Esophagus squamous epithelium (tissue), 5 donors: ENCODE data around the gene TCERG1. TPM values are rescaled to one million over a fixed set of nuclear protein-coding genes. Genes with fewer than 3 reads are reported as not detected.

ENCODE experiments used
- DNase-seq: peaks from one replicate; lab custom pipeline; 2025; lab: John Stamatoyannopoulos, UW
- H3K27ac ChIP-seq, 4 donors: fragments of 200-600 bp; sonication (generic); one replicate each; pipeline ENCODE4 v1.5.1; 2016 to 2019; ENCODE audit warnings: mild to moderate bottlenecking in 1 of 4
- H3K27me3 ChIP-seq, 4 donors: fragments of 200-600 bp; sonication (generic); 1 replicate in 3 of 4; 2 replicates in 1 of 4; pipeline versions ENCODE4 v1.5.1 to v1.6.0; 2017 to 2021; ENCODE audit warnings: antibody characterized with exemption in 1 of 4
- H3K36me3 ChIP-seq, 3 donors: fragments of 200-600 bp; sonication (generic); one replicate each; pipeline ENCODE4 v1.5.1; 2016 to 2019
- H3K4me1 ChIP-seq, 3 donors: fragments of 200-600 bp; sonication (generic); one replicate each; pipeline ENCODE4 v1.5.1; 2017 to 2019
- H3K4me3 ChIP-seq, 4 donors: fragments of 200-600 bp; sonication (generic); 1 replicate in 3 of 4; 2 replicates in 1 of 4; pipeline ENCODE4 v1.5.1; 2016 to 2019; ENCODE audit warnings: mild to moderate bottlenecking in 2 of 4, moderate library complexity in 1 of 4
- H3K9me3 ChIP-seq, 3 donors: fragments of 200-600 bp; sonication (generic); one replicate each; pipeline ENCODE4 v1.5.1; 2016 to 2019
- POLR2A ChIP-seq, 4 donors: fragments of 450-650 bp; IDR thresholded peaks; one replicate each; pipeline ENCODE4 v1.6.1; 2017; ENCODE audit warnings: antibody characterized with exemption in 4 of 4, mild to moderate bottlenecking in 4 of 4, moderate library complexity in 3 of 4
- WGBS, 2 donors: methylation state at CpG; one replicate each; pipeline ENCODE4 v1.1.5; 2018; 5-methylcytosine and 5-hydroxymethylcytosine counted together
- intact Hi-C: fragments of 100-400 bp; cut with DNase I; formaldehyde crosslinking; loops from one replicate; pipeline ENCODE4 v1.15.0; 2022
- total RNA-seq, 4 donors: library from RNA; depleted of rRNA; stranded (reverse); fragments of >200 nt; gene quantifications; one replicate each; pipeline ENCODE4 v1.1.0, GENCODE V29; 2016
- TF ChIP-seq, protein P1 (sequence below), 6 experiments: fragments of 450-650 bp in 4 of 6; fragments of 200-600 bp in 2 of 6; sonication (generic) in 2 of 6; IDR thresholded peaks; one replicate each; pipeline ENCODE4 v1.5.1; 2016 to 2019; ENCODE audit warnings: antibody characterized with exemption in 6 of 6, mild to moderate bottlenecking in 4 of 6, moderate library complexity in 4 of 6
- donor health status: DM: yes; HTN: yes; CAD: no.

Gene TCERG1
- total RNA-seq, 4 donors from 2014 or later, result 43.4 to 92.7 (median 68.9) TPM

DNA sequence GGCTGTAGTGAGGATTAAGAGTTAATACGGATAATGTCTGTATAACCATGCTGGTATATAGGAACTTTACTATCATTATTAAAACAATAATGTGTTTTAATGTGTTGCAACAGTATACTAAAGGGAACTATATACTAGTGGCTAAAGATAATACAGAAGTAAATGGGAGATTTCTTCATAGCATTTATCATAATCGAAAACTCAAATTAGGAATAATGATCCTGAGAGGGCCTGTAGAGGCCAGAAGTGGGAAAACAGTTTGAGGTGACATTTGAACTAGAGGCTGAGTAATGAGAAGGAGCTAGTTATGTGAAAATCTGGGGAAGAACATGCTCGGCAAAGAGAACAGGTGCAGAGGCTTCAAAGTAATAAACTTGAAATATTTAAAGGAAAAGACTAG, 2.9 kb downstream of the TCERG1 start:
- intact Hi-C loops, result no loop called here
- Histone ChIP-seq H3K27ac (no peak overlapping the region), H3K9me3 (no peaks in the 10 kb centered on the region), H3K4me1 (peaks cover 17 to 47% (median 19%) of the 10 kb centered on the region in 3 donors), H3K4me3 (no peak overlapping the region), H3K27me3 (no peaks in the 10 kb centered on the region), H3K36me3 (peaks cover 0 to 7% (median 0%) of the 10 kb centered on the region in 3 donors)
- DNase-seq, result no peak
- 55 to 74% methylated on average over 3 of the region's 3 CpGs for whole genome bisulfite sequencing, 2 donors
- no peak for TF ChIP-seq POLR2A (IDR thresholded peaks at IDR 0.05)
- TF ChIP-seq, protein P1, sequence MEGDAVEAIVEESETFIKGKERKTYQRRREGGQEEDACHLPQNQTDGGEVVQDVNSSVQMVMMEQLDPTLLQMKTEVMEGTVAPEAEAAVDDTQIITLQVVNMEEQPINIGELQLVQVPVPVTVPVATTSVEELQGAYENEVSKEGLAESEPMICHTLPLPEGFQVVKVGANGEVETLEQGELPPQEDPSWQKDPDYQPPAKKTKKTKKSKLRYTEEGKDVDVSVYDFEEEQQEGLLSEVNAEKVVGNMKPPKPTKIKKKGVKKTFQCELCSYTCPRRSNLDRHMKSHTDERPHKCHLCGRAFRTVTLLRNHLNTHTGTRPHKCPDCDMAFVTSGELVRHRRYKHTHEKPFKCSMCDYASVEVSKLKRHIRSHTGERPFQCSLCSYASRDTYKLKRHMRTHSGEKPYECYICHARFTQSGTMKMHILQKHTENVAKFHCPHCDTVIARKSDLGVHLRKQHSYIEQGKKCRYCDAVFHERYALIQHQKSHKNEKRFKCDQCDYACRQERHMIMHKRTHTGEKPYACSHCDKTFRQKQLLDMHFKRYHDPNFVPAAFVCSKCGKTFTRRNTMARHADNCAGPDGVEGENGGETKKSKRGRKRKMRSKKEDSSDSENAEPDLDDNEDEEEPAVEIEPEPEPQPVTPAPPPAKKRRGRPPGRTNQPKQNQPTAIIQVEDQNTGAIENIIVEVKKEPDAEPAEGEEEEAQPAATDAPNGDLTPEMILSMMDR (IDR thresholded peaks at IDR 0.05), result no peak

DNA sequence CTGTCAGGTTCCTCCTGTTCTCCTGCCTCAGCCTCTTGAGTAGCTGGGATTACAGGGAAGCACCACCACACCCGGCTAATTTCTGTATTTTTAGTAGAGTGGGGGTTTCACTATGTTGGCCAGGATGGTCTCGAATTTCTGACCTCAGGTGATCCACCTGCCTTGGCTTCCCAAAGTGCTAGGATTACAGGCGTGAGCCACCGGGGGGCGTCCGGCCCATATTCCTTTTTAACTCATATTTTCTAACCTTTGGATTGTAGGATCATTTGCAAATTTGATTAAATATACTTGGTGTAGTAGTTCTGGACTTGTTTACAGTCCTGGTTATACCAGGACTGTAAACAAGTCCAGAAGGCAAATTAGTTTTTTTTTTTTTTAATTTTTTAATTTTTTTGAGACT, 4.3 kb downstream of the TCERG1 start:
- TF ChIP-seq, protein P1 (IDR thresholded peaks at IDR 0.05), result no peak
- no peak for TF ChIP-seq POLR2A (IDR thresholded peaks at IDR 0.05)
- intact Hi-C loops, result no loop called here
- Histone ChIP-seq H3K27me3 (no peaks in the 10 kb centered on the region), H3K4me1 (peaks cover 17 to 47% (median 19%) of the 10 kb centered on the region in 3 donors), H3K36me3 (peaks cover 0 to 21% (median 6%) of the 10 kb centered on the region in 3 donors), H3K4me3 (no peak overlapping the region), H3K27ac (no peak overlapping the region), H3K9me3 (no peaks in the 10 kb centered on the region)
- 72 to 83% methylated on average over 6 of the region's 6 CpGs for WGBS, 2 donors
- no peak for DNase-seq

DNA sequence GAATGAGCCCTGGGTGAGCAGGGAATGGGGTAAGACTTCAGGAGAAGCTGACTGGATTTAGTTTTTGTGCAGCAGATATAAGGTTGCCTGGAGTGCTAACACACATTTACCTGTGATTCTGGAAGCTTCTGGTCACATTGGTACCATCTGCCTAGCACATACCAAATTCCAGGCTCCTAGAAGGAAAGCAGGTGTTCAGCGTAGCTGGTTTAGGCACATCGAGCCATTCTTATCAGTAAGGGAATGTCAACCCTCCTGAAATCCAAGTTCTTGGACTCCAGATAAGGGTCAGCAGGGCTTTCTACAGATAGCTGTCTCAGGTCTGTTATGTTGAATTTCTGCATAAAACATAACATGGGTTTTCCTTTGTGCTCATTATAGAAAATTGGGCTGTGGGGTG, 10.3 kb downstream of the TCERG1 start:
- peaks cover 0 to 7% (median 0%) of the 10 kb centered on the region in 3 donors for H3K4me1 ChIP-seq
- H3K4me3 ChIP-seq, result no peak overlapping the region
- H3K36me3 ChIP-seq, result peaks cover 20 to 81% (median 21%) of the 10 kb centered on the region in 3 donors
- H3K27ac ChIP-seq, result no peak overlapping the region
- 89 to 96% methylated on average over 2 of the region's 2 CpGs for WGBS, 2 donors
- H3K9me3 ChIP-seq, result no peaks in the 10 kb centered on the region
- DNase-seq, result no peak
- TF ChIP-seq, protein P1 (IDR thresholded peaks at IDR 0.05), result no peak
- no peak for TF ChIP-seq POLR2A (IDR thresholded peaks at IDR 0.05)
- no peaks in the 10 kb centered on the region for H3K27me3 ChIP-seq
- intact Hi-C loops, result no loop called here

DNA sequence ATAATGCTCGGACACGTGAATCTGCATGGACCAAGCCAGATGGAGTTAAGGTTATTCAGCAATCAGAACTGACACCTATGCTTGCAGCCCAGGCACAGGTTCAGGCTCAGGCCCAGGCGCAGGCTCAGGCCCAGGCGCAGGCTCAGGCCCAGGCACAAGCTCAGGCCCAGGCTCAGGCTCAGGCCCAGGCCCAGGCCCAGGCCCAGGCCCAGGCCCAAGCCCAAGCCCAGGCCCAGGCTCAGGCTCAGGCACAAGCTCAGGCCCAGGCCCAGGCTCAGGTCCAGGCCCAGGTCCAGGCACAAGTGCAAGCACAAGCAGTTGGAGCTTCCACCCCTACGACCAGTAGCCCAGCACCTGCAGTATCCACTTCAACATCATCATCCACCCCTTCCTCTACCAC, 11.8 kb downstream of the TCERG1 start:
- 91 to 93% methylated on average over 3 to 4 of the region's 5 CpGs for WGBS, 2 donors
- intact Hi-C loops, result no loop called here
- H3K27ac ChIP-seq, result no peak overlapping the region
- TF ChIP-seq, protein P1 (IDR thresholded peaks at IDR 0.05), result no peak
- TF ChIP-seq POLR2A (IDR thresholded peaks at IDR 0.05), result no peak
- no peaks in the 10 kb centered on the region for H3K27me3 ChIP-seq
- H3K36me3 ChIP-seq, result peaks cover 24 to 96% (median 26%) of the 10 kb centered on the region in 3 donors
- no peaks in the 10 kb centered on the region for H3K4me1 ChIP-seq
- no peak for DNase-seq
- no peaks in the 10 kb centered on the region for H3K9me3 ChIP-seq
- no peak overlapping the region for H3K4me3 ChIP-seq

DNA sequence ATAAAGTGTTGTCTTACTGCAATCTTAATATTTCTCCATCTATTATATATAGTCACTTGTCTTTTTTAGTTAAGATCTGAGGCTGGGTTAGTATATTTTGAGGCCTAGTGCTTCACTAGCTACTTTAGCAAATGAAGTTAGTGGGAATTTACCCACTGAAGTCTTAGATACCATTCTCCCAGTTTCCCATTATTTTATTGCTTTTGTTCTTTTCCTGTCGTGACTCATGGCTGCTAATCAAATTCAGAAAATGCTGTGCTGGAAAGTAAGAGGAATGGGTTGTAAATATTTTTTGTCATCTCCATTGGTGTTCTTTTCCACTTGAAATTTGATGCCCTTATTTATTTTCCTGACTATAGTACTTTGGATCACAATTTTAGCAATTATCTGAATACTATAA, 14.2 kb downstream of the TCERG1 start:
- Histone ChIP-seq H3K9me3 (no peaks in the 10 kb centered on the region), H3K4me3 (no peak overlapping the region), H3K4me1 (no peaks in the 10 kb centered on the region), H3K27me3 (no peaks in the 10 kb centered on the region), H3K27ac (no peak overlapping the region), H3K36me3 (peaks cover 20 to 100% (median 26%) of the 10 kb centered on the region in 3 donors)
- DNase-seq, result no peak
- intact Hi-C loops, result no loop called here
- 56 to 75% methylated on average over 1 of the region's 1 CpG for WGBS, 2 donors
- TF ChIP-seq, protein P1 (IDR thresholded peaks at IDR 0.05), result no peak
- TF ChIP-seq POLR2A (IDR thresholded peaks at IDR 0.05), result no peak
